GM23338 (cell line): ENCODE data around the gene LPXN. TPM values are rescaled to one million over a fixed set of nuclear protein-coding genes. Genes with fewer than 3 reads are reported as not detected.

ENCODE experiments used
- ATAC-seq: fragments of 200-7000 bp; cut with Tn5 transposase; 3 replicates; pipeline ENCODE4 v1.9.1; 2020
- DNase-seq: peaks from one replicate; pipeline ENCODE4 v3.0.0-alpha.2; 2015; ENCODE audit warnings: low spot score
- H2AFZ ChIP-seq: fragments of 200-600 bp; sonication (generic); 2 replicates; pipeline ENCODE4 v1.8.0; 2016; ENCODE audit warnings: antibody characterized with exemption, mild to moderate bottlenecking, moderate library complexity
- H3F3A ChIP-seq: fragments of 200-600 bp; sonication (generic); replicated peaks from 2 replicates; pipeline ENCODE4 v1.8.0; 2017; ENCODE audit warnings: antibody characterized with exemption, mixed run types, low read depth
- H3K27ac ChIP-seq: fragments of 200-600 bp; sonication (generic); 2 replicates; pipeline ENCODE4 v1.6.1; 2016; ENCODE audit warnings: low read depth
- H3K27me3 ChIP-seq: fragments of 200-600 bp; sonication (generic); 2 replicates; pipeline ENCODE4 v1.8.0; 2016; ENCODE audit warnings: mild to moderate bottlenecking, mixed run types, moderate library complexity; ENCODE audit not compliant: insufficient read depth
- H3K36me3 ChIP-seq: fragments of 200-600 bp; sonication (generic); 2 replicates; pipeline ENCODE4 v1.8.0; 2016; ENCODE audit warnings: mild to moderate bottlenecking; ENCODE audit not compliant: insufficient read depth
- H3K4me1 ChIP-seq: fragments of 200-600 bp; sonication (generic); 2 replicates; pipeline ENCODE4 v1.8.0; 2016; ENCODE audit warnings: mild to moderate bottlenecking, moderate library complexity; ENCODE audit not compliant: insufficient read depth
- H3K4me2 ChIP-seq: fragments of 200-600 bp; sonication (generic); 2 replicates; pipeline ENCODE4 v1.7.1; 2017; ENCODE audit warnings: mixed run types
- H3K4me3 ChIP-seq: fragments of 200-600 bp; sonication (generic); 2 replicates; pipeline ENCODE4 v1.6.1; 2016; ENCODE audit warnings: mixed run types
- H3K79me2 ChIP-seq: fragments of 200-600 bp; sonication (generic); replicated peaks from 2 replicates; pipeline ENCODE4 v1.8.0; 2017; ENCODE audit warnings: mild to moderate bottlenecking; ENCODE audit not compliant: insufficient read depth
- H3K9me2 ChIP-seq: fragments of 200-600 bp; sonication (generic); 2 replicates; pipeline ENCODE4 v1.8.0; 2017; ENCODE audit not compliant: insufficient read depth
- H4K20me1 ChIP-seq: fragments of 200-600 bp; sonication (generic); replicated peaks from 2 replicates; pipeline ENCODE4 v1.8.0; 2017; ENCODE audit warnings: mild to moderate bottlenecking; ENCODE audit not compliant: insufficient read depth
- H3K27ac Mint-ChIP-seq: 2 replicates; pipeline ENCODE4 v1.8.0; 2020; ENCODE audit warnings: inconsistent platforms, mild to moderate bottlenecking, moderate library complexity, mixed read lengths
- H3K27me3 Mint-ChIP-seq: 3 replicates; pipeline ENCODE4 v1.8.0; 2022; ENCODE audit warnings: low read depth, mild to moderate bottlenecking, moderate library complexity, mixed read lengths, inconsistent platforms; ENCODE audit not compliant: insufficient read depth, poor library complexity
- H3K36me3 Mint-ChIP-seq: 3 replicates; pipeline ENCODE4 v1.8.0; 2021; ENCODE audit warnings: low read depth, mild to moderate bottlenecking, inconsistent platforms, moderate library complexity, mixed read lengths
- H3K4me1 Mint-ChIP-seq: 3 replicates; pipeline ENCODE4 v1.8.0; 2020; ENCODE audit warnings: mild to moderate bottlenecking, inconsistent platforms, mixed read lengths
- H3K4me3 Mint-ChIP-seq: 3 replicates; pipeline ENCODE4 v1.8.0; 2021; ENCODE audit warnings: moderate library complexity, mild to moderate bottlenecking, inconsistent platforms, mixed read lengths
- H3K9me3 Mint-ChIP-seq: 3 replicates; pipeline ENCODE4 v1.8.0; 2020; ENCODE audit warnings: moderate library complexity, mild to moderate bottlenecking, inconsistent platforms, mixed read lengths
- CREB1 ChIP-seq: fragments of 250-450 bp; sonication (Bioruptor Pico); IDR thresholded peaks from 2 replicates; pipeline ENCODE4 v1.5.0; 2020; ENCODE audit warnings: low read depth, mild to moderate bottlenecking, moderate library complexity
- CTCF ChIP-seq, 2 experiments: fragments of 200-600 bp in 1 of 2; sonication (generic) in 1 of 2; conservative IDR thresholded peaks; 2 replicates each; pipeline versions ENCODE4 v1.5.1 to v1.6.1; 2016 to 2017; ENCODE audit warnings: antibody characterized with exemption in 2 of 2, low read depth in 2 of 2, mild to moderate bottlenecking in 2 of 2, moderate library complexity in 1 of 2
- ETS1 ChIP-seq: IDR thresholded peaks from 2 replicates; pipeline ENCODE4 v1.6.1; 2016; ENCODE audit warnings: antibody characterized with exemption
- EZH2 ChIP-seq: fragments of 200-600 bp; sonication (generic); IDR thresholded peaks from one replicate; pipeline ENCODE4 v1.8.0; 2017; ENCODE audit warnings: antibody characterized with exemption, mild to moderate bottlenecking, low read depth; ENCODE audit not compliant: unreplicated experiment
- EZH2phosphoT487 ChIP-seq: fragments of 200-600 bp; sonication (generic); IDR thresholded peaks from one replicate; pipeline ENCODE4 v1.8.1; 2018; ENCODE audit warnings: antibody characterized with exemption; ENCODE audit not compliant: unreplicated experiment
- JUNB ChIP-seq: IDR thresholded peaks from one replicate; pipeline ENCODE4 v1.6.1; 2016; ENCODE audit warnings: antibody characterized with exemption; ENCODE audit not compliant: unreplicated experiment
- POLR2AphosphoS5 ChIP-seq: IDR thresholded peaks from 2 replicates; pipeline ENCODE4 v1.6.1; 2016; ENCODE audit warnings: antibody characterized with exemption, low read depth
- REST ChIP-seq: IDR thresholded peaks from one replicate; pipeline ENCODE4 v1.6.1; 2018; ENCODE audit warnings: antibody characterized with exemption; ENCODE audit not compliant: unreplicated experiment
- STAT1 ChIP-seq: IDR thresholded peaks from one replicate; pipeline ENCODE4 v1.6.1; 2016; ENCODE audit warnings: antibody characterized with exemption; ENCODE audit not compliant: unreplicated experiment
- ZNF114 ChIP-seq: fragments of 250-450 bp; sonication (Bioruptor Pico); IDR thresholded peaks from 2 replicates; pipeline ENCODE4 v1.5.0; 2020; ENCODE audit warnings: mild to moderate bottlenecking, moderate library complexity
- ZNF462 ChIP-seq: fragments of 250-450 bp; sonication (Bioruptor Pico); IDR thresholded peaks from 2 replicates; pipeline ENCODE4 v1.5.0; 2020; ENCODE audit warnings: mild to moderate bottlenecking, moderate library complexity
- polyA plus RNA-seq: library from polyadenylated mRNA; unstranded; fragments of >200 nt; fragmentation: Nextera tagmentation; extraction: Ambion mirVana; gene quantifications from 2 replicates; pipeline ENCODE4 v1.2.1, GENCODE V29; 2016
- total RNA-seq: library from RNA; depleted of rRNA; stranded (reverse); fragments of >200 nt; shearing (Covaris generic); gene quantifications from 2 replicates; pipeline ENCODE4 v1.2.3, GENCODE V29; 2014

Gene LPXN
- total and polyA plus RNA-seq, 2 experiments from 2014 or later: 0.56 to 1.3 TPM

DNA sequence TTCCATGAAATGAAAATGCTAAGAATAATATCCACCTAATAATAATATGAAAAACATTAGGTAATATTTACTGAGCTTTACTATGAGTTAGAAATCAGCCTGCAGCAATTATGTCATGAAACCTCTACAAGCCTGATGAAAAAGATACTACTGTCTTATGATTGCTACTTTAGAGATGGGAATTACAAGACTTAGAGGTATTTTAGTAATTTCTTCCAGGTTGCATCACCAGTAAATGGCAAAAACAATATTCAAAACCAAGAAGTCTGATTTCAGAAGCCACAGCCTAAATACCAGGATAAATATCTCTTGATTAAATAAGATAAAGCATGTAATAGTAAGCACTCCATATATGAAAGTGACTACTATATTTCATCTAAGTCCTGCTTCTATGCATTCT lies 81.6 kb downstream of the LPXN start (continued):
- TF ChIP-seq ETS1 (no peak), JUNB (no peak), EZH2phosphoT487 (no peak), EZH2 (no peak), POLR2AphosphoS5 (no peak), ZNF114 (no peak), CREB1 (CRISPR knock-in tag) (no peak)

DNA sequence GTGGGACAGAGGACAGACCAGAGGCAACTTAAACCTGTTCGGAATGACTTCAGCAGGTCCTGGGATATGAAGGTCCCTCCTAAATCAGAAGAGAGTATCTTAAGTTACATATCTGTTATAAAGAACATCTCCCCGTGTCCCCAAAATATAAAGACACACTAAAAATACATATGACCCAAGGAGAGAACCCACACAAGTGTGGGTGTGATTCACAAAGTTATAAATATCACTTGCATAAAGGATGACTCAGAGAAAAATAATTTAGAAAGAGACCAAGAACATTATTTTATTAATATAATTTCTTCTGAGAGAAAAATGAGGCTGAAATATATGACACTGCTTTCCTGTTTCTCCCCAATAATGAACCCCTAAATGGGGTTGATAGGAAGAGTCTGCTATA lies 82.0 kb downstream of the LPXN start:
- Histone ChIP-seq H3K4me1 (no peaks in the 10 kb centered on the region), H3K4me3 (no peak overlapping the region), H2AFZ (no peak overlapping the region), H3K79me2 (no peaks in the 10 kb centered on the region), H3K9me2 (no peaks in the 10 kb centered on the region), H3K27me3 (no peaks in the 10 kb centered on the region), H3K4me2 (no peak overlapping the region), H3K36me3 (no peaks in the 10 kb centered on the region), H3F3A (no peaks in the 10 kb centered on the region), H3K27ac (no peak overlapping the region), H4K20me1 (no peaks in the 10 kb centered on the region)
- Mint-ChIP-seq H3K27ac (no peak overlapping the region), H3K36me3 (no peaks in the 10 kb centered on the region), H3K4me1 (peaks cover 2% of the 10 kb centered on the region; the same call in 1 of the 3 replicates), H3K9me3 (no peaks in the 10 kb centered on the region), H3K4me3 (no peak overlapping the region), H3K27me3 (no peaks in the 10 kb centered on the region)
- DNase-seq: no peak
- TF ChIP-seq CREB1 (CRISPR knock-in tag): no peak
- TF ChIP-seq JUNB: no peak
- TF ChIP-seq ZNF462 (CRISPR knock-in tag): no peak
- no peak for TF ChIP-seq EZH2phosphoT487
- TF ChIP-seq CTCF (conservative IDR thresholded peaks at IDR 0.05; ENCODE audit: low read depth in 2 of 2): no peak
- no peak for TF ChIP-seq STAT1
- no peak for TF ChIP-seq REST
- ATAC-seq: no peak
